GM21723 (cell line): ENCODE results near the gene PPP2R5C.

Experiments
- ATAC-seq: cut with Tn5 transposase; IDR thresholded peaks from one replicate; pipeline ENCODE4 v1.9.1; 2021; ENCODE audit warnings: mild to moderate bottlenecking, moderate library complexity; ENCODE audit not compliant: unreplicated experiment

The PPP2R5C gene

GRCh38 chr14:101881426-101881825 is 119.9 kb downstream of the PPP2R5C start:
- no peak for ATAC-seq

DNA sequence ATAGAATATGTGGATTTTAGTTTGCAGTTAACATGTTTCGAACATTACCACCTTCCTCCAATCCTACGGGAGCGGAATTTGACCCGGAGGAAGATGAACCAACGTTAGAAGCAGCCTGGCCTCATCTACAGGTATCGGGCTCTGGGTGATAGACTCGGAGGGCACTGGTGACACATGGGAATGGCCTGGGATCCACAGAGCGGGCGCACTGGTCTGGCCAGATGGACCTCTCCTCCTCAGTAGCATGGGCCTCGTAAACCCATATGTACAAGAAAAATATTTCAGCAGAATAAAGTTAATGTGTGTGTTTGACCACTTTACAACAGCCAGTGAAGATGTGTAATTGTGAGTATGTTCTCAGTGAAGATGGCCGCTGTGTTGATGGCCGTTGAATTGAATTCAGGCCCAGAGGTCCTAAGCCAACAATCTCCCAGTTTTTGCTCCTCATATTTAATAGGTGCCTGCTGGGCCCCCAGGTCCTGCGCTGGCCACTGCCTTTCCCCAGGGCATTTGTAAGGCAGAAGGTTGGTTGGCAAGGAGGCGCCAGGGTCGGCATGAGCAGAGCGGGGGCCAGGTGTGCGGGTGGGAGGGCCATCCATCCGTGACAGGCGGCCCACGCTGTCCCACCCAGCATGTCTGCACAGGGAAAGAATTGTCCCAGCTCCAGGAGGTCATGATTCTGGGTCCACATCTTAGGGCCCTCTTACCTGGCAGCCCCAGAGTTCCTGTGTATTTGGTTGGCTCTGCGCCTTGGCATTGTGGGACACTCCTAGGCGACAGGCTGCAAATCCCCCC is 120.8 kb downstream of the PPP2R5C start:
- no peak for ATAC-seq

DNA sequence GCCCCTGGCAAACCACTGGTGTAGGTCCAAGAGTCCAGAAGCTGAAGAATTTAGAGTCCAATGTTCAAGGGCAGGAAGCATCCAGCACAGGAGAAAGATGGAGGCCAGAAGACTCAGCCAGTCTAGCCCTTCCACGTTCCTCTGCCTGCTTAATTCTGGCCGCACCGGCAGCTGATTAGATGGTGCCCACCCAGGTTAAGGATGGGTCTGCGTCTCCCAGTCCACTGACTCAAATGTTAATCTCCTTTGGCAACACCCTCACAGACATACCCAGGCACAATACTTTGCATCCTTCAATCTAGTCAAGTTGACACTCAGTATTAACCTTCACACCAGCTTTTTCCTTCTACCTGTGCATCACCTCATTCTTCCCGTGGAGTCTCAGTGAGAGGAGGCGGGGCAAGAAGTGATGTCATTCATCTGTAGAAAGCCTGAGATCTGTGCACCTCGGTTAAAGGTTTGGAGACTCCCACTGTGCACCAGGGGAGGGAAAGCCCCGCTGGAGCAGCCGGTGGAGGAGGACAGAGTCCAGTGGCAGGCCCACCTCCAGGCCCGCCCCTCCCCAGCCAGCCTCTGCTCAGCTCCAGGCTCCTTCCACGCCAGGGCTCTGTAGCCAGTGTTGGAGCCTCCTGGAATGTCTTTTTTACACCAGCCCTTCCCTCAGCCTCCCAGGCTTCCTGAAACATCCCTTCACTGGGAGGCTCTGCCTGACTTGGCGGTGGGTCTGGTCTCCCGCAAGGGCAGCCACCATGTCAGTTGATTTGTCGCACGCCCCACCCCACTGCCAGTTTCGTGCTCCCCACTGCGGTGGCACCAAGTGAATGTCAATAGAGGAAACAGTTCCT is 122.8 kb downstream of the PPP2R5C start:
- no peak for ATAC-seq

DNA sequence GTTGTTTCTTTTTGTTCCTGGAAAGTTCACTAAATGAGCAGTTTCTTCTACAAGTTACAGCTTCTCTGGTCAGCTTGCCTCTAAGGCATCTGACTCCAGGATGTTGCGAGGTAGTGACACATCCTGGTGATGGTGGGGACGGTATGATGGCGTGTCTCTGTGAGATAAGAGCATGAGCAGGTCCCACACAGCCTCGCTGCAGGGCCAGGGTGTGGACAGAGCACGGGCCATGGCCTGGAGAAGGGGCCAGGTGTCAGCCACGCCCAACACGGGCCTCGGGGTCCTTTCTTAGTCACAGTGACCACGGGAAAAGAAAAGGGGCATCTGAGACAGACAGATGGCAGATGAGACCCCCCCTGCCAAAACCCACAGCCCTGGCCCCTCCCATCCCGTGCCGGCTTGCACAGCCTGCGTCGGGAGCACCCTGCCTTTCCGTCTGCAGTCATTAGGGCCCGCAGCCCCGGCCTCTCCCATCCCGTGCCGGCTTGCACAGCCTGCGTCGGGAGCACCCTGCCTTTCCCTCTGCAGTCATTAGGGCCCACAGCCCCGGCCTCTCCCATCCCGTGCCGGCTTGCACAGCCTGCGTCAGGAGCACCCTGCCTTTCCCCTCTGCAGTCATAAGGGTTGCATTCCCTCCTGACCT is 123.5 kb downstream of the PPP2R5C start:
- no peak for ATAC-seq

DNA sequence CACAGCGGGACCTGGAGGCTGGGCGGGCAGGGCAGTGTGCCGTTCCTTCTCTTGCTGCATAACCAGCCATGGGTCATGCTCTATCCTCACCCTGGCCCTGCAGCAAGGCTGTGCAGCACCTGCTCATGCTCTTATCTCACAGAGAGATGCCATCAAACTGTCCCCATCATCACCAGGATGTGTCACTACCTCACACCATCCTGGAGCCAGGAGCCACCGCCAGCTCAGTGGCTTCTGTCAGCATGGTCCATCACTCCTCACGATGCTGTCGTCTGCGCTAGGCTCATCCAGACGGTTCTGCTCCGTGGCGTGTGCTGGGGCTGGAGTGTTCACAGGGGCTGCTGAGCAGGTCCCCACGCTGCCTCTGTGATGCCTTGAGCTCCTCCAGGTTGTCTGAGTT is 125.7 kb downstream of the PPP2R5C start:
- no peak for ATAC-seq

DNA sequence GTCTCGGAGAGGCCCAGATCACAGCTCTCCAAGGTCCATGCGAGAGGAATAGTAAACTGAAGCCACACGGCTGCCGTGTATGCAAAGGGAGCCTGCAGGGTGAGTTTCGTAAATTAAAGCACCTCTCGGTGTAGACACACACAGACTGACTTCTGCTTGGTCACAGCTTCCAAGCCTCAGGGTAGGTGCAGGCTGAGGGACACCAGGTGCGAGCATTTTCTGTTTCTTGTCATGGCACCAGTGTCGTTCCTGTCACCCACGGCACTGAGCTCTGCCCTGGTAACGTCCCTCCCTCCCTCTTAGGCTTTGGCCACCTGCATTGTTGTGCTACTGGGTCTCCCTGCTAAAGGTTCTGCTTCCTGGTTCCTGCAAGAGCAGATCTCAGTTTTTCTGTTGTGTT is 126.7 kb downstream of the PPP2R5C start:
- no peak for ATAC-seq

DNA sequence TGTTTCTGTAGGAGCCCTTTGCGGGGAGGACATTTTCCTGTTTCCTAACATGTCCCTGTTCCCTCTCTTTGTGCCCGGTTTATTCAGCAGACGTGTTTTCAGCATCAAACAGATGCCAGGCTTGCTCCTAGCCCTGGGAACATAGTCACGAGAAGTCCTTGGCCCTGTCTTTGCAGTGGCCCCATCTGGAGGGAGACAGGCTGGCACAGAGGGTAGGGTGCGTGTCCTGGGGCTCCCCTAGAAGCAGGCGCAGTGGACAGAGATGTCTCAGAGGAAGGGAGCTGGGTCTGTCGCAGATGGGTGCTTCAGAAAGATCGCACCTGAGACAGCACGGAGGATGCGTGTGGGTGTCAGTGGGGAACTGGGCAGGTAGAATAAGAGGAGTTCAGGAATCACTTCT is 127.9 kb downstream of the PPP2R5C start:
- ATAC-seq, result no peak

DNA sequence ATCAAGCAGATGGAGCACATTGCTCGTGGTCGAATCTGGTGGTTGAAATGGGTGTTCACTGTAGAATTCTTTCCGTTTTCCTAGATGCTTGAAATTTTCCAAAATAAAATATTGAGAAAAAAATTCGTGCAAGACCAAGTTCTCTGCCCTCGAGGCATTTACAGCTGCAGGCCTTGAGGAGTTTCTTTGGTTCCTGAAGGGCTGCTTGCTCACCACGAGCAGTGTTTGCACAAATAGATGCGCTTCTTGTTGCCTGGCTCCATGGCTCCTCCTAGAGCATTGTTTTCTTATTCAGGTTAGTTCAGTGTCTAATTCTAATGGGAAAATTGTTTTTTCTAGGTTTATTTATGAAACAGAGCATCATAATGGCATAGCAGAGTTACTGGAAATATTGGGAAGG is 128.4 kb downstream of the PPP2R5C start:
- ATAC-seq, result no peak

- ATAC-seq, result no peak
Measured at GRCh38 chr14:101891471-101891870, 130.0 kb downstream of the PPP2R5C start.

DNA sequence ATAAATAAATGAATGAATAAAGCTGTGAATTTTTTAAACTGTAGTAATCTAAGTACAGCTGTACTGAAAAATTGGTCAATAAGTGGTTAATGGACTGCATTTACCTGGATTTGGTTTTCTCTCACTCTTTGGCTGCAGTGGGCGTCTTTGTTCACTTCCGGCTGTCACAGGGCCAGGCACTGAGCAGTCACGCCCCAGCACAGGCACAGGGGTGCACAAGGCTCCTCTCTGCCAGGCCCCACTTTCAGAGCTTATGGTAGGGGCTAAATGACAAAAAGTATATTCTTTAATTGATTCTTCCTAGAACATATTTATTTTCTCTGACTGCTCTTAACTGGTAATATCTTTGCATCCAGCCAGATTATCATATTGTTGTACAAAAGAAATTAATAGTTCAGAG is 132.2 kb downstream of the PPP2R5C start:
- no peak for ATAC-seq

DNA sequence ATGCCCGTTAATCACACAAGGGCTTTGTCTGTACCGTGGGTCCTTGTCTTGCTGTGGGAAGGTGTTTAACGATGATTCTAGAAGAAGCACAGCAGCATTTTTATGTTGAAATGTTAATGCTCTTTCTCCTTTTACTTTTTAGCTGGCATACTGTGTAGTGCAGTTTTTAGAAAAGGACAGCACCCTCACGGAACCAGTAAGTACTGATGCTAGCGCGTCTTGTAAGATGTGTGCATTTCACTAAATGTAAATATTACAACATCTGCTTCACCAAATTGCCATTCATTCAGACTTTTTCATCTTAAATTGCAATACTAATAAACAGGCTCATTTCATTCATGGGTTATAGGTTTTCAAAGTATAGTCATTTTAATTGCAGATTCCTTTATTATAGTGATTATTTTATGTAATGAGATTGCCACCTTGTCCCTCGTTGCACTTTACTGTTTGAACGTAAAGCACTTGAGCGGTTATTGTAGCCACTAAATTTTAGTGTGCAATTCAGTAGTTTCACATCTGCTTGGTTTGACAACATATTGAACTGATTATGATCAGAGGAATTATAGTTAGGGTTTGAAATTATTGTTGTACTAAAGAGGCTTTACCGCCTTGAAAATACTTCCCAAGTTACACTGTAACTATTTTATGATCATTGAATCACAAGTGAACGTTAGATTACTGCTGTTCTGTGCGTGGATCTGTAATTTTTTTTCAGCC is 133.0 kb downstream of the PPP2R5C start:
- no peak for ATAC-seq

- ATAC-seq, result no peak
Measured at GRCh38 chr14:101895256-101895655, 133.7 kb downstream of the PPP2R5C start.

- ATAC-seq, result no peak
Measured at GRCh38 chr14:101897326-101897725, 135.8 kb downstream of the PPP2R5C start.

- no peak for ATAC-seq
Measured at GRCh38 chr14:101898416-101898815, 136.9 kb downstream of the PPP2R5C start.

DNA sequence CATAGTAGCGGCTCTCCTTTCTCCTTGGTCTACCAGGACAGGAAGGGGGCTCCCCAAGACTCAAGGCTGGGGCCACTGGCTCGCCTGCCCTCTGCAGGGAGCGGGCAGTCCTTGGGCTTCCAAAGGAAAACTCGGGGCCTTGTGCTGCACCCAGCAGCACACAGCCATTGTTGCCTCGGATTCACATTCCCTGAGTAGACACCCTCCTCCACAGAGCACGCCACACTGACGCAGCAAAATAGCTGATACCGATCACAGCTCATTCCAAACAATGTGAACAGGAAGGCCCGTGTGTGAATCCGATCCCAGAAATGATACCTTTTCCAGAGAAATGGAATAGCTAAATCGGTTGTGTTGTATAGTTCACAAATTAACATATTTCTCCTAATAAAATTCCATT is 137.8 kb downstream of the PPP2R5C start:
- ATAC-seq, result no peak

DNA sequence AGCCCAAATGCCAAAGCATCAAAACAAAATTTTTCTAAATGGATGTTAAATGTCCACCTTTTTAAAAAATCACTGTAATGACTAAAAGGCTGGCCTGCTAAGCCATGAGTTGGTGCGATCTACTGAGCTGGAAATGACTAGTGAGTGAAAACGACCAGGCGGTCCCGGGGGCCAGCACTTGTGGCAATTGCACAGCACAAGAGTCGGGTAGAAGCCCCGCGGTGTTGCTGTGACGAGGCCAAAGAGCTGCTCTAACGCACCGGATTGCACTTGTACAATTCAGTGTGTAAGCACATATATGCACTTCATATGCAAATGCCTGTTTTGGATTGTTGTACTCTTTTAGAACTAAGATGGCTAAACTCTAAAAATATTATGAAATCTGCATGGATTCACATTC is 138.7 kb downstream of the PPP2R5C start:
- ATAC-seq, result no peak

DNA sequence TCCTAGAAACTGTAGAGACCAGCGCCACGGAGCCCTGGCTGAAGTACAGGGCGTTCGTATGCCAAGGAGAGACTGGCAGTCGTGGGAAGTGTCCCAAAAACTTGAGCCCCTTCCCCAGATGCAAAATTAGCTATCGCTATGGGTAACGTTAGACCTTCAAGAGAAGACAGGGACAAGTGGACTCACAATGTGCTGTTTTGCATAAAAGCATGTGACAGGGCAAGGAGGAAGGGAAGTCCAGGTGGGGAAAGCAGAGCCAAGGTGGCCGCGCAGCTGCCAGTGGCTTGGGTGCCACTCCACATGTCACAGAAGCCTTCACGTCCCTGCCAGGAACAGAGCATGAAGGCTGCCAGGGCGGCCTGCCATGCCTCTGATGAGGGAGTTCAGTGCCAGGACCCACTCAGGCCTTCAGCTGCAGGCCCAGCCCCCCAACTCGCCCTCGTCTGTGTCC is 141.6 kb downstream of the PPP2R5C start:
- ATAC-seq, result no peak

- ATAC-seq, result no peak
Measured at GRCh38 chr14:101905614-101906013, 144.1 kb downstream of the PPP2R5C start.

DNA sequence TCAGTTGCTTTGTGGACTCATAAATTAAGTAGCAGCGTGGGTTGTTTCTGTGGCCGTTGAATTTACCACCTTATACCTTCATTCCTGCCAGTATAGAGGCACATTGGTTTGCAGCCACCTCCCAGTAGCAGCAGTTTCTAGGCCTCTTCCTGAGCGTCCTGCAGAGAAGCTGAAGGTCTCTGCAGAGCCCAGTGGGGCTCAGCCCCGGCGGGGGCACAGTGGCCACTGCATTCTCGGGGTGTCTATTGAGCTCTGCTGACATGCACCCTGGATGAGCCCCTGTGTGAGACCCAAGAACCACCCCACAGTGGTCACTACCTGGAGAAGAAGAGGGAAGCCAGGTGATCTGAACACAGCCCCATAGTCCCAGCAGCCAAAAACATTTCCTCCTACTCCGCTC is 145.1 kb downstream of the PPP2R5C start:
- ATAC-seq, result no peak

DNA sequence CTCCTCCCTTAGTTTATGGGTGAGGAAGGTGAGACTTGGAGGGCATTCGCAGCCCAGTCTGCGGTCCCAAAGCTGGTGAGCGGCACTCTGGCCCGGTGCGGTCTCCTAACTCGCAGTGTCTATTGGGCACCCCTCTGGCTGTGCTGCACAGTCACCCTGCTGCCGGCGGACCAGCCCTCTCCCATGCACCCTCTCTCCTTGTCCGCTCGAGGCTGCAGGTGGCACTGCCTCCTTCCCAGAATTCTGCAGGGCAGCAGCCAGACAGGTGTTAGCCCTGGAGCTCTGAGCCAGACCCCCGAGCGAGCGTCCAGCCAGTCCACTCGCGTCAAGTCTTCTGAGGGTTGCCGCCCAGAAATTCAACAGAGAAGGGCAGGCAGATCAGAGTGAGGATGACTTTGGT is 146.1 kb downstream of the PPP2R5C start:
- no peak for ATAC-seq

DNA sequence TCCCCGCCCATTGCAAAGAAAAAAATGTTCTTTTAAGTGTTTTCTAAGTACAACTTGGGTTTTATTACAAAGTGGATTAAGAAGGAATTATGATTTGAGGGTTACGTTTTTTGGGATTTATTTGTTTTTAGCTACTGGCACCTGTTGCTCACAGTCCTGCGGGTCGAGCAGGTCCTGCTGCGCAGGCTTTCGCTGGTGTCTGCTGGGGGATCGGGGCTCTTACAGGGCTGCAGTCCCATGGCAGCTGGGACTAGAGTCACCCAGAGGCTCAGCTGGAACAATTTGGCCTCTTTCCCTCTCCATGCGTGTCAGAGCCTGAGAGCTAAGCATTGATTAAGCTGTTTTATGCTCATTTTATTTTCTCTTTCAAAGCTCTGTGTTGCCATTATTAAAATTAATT is 147.3 kb downstream of the PPP2R5C start:
- ATAC-seq, result no peak
